GM21526 (cell line): ENCODE results near the gene RETREG2.
"Not testable (repeated sequence)": the region's sequence is repeated elsewhere in the genome, so short reads cannot be mapped to it uniquely, and the experiment has no call there.

ENCODE experiments used
- ATAC-seq: cut with Tn5 transposase; IDR thresholded peaks from one replicate; pipeline ENCODE4 v1.9.1; 2021; ENCODE audit warnings: moderate library complexity; ENCODE audit not compliant: unreplicated experiment, low FRiP score

The RETREG2 gene

DNA sequence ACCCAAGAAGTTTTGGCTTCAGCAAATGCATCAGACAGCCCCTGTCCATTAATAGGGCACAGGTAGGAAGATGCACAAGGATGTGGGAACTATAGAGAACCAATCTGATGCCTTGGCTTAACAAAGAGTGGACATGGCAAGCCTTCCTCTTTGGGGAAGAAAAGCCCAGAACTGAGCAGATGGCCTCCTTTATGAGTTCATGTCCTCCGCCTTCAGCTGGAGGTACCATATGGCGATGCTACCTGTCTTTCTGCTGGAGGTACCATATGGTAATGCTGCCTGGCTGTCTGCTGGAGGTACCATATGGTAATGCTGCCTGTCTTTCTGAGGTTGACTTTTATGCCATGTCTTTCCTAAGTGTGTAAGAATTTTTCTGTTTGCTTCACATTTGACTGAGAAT, 6.0 kb downstream of the RETREG2 start:
- no peak for ATAC-seq

GRCh38 chr2:219186754-219187456, 8.8 kb downstream of the RETREG2 start:
- ATAC-seq: no peak

DNA sequence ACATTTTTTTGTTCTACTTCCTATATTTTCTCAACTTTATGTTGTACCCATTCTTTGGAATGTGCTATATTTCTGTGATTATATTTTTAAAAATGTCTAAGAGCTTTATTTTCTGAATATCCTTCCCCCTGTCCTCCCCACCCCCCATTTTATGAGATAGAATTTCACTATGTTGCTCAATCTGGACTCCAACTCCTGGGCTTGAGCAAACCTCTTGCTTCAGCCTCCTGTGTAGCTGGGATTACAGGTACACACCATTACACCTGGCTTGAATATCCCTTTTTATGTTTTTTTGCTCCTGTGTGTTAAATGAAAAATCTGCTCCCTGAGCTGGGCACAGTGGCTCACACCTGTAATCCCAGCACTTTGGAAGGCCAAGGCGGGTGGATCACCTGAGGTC, 19.3 kb downstream of the RETREG2 start:
- ATAC-seq: no peak

- no peak for ATAC-seq
Observed at GRCh38 chr2:219198974-219199373, 20.9 kb downstream of the RETREG2 start.

DNA sequence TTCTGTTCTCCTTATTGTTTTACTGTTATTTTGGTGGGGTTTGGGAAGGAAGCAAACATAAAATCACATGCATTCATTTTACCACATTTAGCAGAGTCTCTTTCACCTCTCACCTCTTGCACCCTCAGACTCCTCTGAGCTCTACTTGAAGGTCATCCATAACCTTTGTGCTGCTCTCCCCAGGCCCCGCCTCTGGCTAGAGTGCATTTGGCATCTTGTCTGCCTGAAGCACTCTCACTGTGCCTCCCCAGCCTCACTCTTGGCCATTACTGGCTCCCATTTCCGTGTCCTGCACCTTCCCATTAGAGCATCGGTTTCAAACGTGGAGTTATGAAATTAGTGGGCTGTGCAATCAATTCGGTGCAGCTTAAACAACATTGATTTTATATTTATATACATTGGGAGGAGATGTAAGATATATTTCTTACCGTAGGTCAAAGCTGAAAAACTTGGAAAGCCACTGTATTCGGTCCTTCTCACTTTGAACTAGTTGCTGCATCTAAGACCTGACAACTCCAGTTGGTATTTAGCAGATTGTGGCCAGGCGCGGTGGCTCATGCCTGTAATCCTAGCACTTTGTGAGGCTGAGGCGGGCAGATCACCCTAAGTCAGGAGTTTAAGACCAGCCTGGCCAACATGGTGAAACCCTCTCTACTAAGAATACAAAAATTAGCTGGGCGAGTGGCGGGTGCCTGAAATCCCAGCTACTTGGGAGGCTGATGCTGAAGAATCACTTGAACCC, 21.6 kb downstream of the RETREG2 start:
- ATAC-seq: no peak

- ATAC-seq: not testable (repeated sequence)
Observed at GRCh38 chr2:219200502-219201326, 22.6 kb downstream of the RETREG2 start.

- ATAC-seq: not testable (repeated sequence)
Observed at GRCh38 chr2:219201331-219201730, 23.3 kb downstream of the RETREG2 start.

DNA sequence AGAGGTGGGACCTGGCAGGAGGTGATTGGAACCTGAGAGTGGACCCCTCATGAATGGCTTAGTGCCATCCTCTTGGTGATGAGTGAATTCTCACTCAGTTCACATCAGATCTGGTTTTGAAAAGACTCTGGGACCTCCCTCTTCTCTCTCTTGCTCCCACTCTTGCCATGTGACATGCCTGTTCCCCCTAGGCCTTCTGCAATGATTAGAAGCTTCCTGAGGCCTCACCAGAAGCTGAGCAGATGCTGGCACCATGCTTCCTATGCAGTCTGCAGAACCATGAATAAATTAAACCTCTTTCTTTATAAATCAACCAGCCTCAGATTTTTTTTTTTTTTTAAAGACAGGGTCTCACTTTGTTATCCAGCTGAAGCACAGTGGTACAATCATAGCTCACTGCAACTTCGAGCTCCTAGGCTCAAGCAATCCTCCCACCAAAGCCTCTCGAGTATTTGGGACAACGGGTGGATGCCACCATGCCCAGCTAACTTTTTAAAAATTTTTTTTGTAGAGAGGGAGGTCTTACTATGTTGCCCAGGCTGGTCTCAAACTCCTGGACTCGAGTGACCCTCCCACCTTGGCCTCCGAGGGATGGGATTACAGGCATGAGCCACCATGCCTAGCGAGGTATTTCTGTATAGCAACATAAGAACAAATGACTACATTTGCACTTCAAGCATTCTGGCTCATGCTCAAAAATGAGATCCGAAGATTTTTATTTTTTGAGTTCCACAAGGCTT, 26.5 kb downstream of the RETREG2 start:
- no peak for ATAC-seq

DNA sequence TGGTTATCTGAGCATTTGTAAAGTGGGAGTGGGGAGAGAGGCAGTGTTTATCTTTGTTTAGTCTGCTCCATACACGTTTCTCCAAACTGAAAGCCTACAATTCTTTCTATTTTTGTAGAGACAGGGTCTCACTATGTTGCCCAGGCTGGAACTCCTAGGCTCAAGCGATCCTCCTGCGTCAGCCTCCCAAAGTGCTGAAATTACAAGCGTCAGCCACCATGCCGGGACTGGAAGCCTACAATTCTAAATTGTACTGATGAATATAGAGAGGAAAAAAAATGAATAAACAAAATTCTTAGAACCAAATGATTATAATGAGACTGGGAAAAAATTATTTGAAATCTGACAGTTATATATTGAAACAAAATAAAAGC, 27.1 kb downstream of the RETREG2 start:
- no peak for ATAC-seq

- ATAC-seq: no peak
Observed at GRCh38 chr2:219205981-219206327, 27.9 kb downstream of the RETREG2 start.

- ATAC-seq: peak; percentile 95
Observed at GRCh38 chr2:219206328-219207133, 28.5 kb downstream of the RETREG2 start, which contains the start of gene ZFAND2B. ZFAND2B (plus strand) TSS chr2:219206782; CDS start chr2:219206988, 206 bp downstream.

DNA sequence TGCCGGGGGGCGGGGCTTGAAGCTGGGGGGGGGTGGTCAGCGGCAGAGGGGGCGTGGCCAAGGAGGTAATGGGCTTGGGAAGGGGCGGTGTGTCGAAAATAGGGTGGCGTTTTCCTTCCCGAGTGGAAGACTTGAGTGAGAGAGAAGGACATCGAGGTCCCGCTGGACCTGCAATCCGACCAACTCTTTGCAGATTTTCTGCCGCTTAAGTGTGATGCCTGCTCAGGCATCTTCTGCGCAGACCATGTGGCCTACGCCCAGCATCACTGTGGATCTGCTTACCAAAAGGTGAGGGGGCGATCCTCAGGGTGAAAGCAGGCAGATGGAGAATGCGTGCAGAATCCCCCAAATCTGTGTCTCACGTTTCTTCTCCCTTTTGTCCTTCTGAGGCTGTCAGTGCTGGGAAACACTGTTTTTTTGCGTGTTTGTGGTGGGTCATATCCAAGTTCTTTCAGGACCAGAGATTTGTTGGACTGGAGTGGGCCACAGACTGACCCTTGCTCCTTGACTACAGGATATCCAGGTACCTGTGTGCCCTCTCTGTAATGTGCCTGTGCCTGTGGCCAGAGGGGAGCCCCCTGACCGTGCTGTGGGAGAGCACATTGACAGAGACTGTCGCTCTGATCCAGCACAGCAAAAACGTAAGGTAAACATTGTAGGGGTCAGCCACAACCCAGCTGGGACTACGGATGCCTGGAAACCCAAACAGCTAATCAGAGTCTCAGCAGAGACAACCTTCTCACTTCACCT, 29.2 kb downstream of the RETREG2 start:
- ATAC-seq: peak; percentile 1

DNA sequence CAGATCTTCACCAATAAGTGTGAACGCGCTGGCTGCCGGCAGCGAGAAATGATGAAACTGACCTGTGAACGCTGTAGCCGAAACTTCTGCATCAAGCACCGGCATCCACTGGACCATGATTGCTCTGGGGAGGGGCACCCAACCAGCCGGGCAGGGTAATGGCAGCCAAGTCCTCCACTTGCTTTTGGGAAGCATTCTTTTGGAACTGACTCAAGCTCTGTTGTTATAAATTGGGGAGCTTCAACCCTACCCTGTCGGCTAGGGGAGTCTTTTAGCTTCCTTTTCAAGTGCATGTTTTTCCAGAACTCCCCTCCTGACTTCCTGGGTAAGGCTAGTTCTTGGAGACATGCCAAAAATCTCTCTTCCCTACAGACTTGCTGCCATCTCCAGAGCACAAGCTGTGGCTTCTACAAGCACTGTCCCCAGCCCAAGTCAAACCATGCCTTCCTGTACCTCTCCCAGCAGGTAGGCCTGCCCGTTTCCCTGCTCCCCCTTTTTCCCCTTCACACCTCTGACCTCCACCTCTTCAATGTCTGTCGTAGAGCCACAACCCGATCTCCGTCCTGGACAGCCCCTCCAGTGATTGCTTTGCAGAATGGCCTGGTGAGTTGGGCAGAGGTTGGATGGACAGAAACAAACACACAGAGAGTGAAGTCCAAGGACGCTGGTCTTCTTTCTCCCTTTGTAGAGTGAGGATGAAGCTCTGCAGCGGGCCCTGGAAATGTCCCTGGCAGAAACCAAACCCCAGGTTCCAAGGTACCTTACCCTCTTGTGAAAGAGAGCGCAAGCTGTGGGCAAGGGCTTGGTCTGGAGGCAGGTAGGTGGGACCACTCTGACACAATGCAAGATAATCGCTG, 30.0 kb downstream of the RETREG2 start:
- ATAC-seq: no peak

DNA sequence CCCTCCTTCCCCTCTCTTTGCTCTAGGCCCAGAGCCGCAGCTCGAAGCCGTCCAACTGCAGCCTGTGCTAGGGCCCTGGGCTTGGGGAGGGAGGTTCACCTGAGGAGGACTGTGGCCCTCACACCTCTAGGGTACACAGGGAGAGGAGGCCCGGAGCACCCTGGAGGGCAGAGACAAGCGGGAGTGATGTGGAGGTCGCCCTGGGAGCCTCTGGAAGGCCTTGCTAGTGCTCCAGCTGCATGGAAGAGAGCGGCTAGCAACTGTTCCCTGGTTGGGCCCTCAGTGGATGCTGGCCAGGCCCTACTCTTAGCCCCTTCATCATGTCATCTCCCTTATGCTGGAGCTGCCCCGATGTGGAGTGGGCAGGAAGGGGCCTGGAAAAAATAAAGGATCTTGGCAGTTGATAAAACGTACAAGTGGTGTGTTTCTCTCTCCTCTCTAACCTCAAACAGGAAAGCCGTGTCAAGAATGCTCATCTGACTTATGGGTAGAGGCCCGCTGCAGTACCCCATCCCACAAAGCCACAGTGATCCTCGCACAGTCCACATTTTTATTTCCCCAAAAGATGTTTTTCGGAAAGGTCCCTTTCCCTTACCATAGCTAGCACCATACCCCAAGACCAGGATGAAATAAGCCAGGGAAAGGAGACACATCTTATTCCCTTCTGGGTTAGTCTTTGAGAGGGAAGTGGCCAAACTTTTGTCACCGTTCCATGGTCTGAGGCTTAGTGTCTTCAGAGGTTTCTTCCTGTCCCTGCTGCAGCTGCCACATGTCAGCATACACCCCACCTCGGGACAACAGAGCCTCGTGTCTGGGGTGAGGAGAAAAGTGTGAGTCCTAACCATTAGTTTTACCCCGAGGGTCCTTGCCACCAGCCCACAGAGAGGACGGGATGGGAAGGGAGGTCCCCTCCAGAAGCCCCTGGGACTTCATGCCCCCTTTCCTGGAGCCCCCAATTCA, 31.4 kb downstream of the RETREG2 start:
- no peak for ATAC-seq

GRCh38 chr2:219210196-219210885, 32.3 kb downstream of the RETREG2 start:
- no peak for ATAC-seq

DNA sequence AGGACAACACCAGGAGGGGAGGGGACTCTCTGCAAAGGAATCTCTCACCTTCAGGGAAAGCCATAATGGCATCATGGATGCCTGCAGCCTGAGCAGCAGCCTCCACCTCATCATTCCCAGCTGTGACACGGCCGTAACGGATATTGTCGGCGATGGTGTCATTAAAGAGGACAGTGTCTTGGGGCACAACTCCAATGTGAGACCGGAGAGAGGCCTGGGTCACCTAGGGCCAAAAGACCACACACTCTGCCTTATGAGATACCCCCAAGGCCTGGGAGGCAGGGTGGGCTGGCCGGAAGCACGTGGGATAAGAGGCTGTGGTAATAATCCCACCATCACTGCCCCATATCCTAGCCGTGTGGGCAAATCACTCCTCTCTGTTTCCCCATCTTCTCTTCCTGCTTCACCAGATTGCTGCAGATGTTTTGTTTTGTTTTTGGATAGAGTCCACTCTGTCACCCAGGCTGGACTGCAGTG, 32.8 kb downstream of the RETREG2 start:
- no peak for ATAC-seq
